NCI-H2227 (cell line): ENCODE results near the gene TANGO2.
"Not testable (repeated sequence)": the region's sequence is repeated elsewhere in the genome, so short reads cannot be mapped to it uniquely, and the experiment has no call there.

ENCODE experiments used
- DNase-seq: peaks from one replicate; lab custom pipeline; 2025; ENCODE audit not compliant: unreplicated experiment; lab: John Stamatoyannopoulos, UW

The TANGO2 gene

DNA sequence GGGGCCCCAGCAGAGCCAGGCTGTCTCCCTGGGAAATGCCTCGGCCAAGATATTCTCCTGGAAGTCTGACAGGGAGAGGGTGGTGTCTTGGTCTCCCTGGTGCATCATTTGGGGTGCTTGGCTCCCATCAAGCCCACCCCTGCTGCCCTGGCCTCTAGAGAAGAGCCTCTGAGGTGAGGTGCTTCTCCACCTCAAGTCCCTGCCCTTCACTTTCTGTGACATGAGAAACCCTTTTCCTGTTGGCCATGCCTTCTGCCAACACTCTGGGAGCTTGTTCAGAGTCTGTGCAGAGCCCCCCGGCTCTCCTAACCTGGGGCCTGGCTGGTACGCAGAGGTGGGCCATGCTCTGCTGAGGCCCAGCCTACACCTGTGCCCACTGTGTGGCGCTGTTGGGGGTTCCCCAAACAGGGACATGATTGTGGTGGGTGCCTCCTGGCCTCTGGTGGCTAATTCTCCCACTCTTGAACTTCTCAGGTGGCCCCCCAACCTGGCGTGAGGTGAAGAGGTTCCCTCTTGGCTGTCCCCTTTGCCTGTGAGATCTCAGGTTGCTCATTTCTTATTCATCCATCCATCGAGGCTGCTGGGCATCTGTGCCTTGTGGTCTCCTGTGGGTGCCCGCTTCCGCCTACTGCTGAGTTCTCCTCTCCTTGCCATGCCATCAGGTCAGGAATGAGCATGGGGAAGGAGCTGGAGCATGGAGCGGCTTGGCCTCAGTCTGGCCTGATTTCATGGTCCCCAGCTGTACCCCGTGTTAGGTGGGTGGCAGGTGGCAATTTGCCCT, 40.0 kb downstream of the TANGO2 start:
- no peak for DNase-seq

GRCh38 chr22:20061481-20061861, 40.6 kb downstream of the TANGO2 start:
- no peak for DNase-seq

- no peak for DNase-seq
Measured at GRCh38 chr22:20062043-20062765, 41.3 kb downstream of the TANGO2 start.

GRCh38 chr22:20062766-20063083, 41.8 kb downstream of the TANGO2 start:
- DNase-seq, result no peak

- DNase-seq, result no peak
Measured at GRCh38 chr22:20063271-20064139, 42.6 kb downstream of the TANGO2 start.

GRCh38 chr22:20064140-20064480, 43.2 kb downstream of the TANGO2 start:
- no peak for DNase-seq

GRCh38 chr22:20064545-20065262, 43.8 kb downstream of the TANGO2 start:
- DNase-seq, result no peak

GRCh38 chr22:20065896-20066616, 45.1 kb downstream of the TANGO2 start:
- DNase-seq, result no peak

DNA sequence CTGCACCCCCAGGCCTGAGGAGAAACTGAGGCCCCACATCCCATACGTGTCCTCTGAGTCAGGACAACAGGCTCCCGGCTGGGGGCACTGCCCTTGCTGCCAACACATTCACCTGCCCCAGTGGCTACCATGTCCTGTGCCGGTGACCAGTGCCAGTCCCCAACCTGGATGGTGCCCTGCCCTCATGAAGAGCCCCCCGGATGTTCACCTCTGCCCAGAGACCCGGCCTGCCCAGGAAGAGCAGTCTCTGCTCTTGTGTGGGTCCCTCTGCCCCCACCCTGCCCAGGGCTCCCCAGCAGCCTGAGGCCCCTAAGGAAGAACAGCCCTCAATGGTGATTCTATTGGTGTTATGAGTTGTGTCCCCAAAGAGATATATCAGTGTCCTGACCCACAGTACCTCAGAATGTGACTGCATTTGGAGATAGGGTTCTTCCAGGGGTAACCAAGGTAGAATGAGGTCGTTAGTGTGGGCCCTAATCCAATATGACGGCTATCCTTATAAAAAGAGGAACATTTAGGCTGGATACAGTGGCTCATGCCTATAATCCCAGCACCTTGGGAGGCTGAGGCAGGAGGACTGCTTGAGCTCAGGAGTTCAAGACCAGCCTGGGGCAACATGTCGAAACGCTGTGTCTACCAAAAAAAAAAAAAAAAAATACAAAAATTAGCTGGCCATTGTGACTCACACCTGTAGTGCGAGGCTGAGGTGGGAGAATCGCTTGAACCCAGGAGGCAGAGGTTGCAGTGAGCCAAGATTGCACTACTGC, 45.9 kb downstream of the TANGO2 start:
- DNase-seq, result no peak

DNA sequence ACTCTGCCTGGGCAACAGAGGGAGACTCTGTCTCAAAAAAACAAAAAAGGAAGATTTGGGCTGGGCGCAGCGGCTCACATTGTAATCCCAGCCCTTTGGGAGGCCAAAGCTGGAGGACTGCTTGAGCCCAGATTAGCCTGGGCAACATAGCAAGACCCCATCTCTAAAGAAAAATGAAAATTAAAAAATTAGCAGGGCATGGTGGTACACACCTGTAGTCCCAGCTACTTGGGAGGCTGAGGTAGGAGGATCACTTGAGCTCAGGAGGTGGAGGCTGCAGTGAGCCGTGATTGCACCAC, 46.4 kb downstream of the TANGO2 start:
- not testable (repeated sequence) for DNase-seq

- no peak for DNase-seq
Measured at GRCh38 chr22:20068640-20069039, 47.7 kb downstream of the TANGO2 start.

- DNase-seq, result no peak
Measured at GRCh38 chr22:20069331-20070042, 48.6 kb downstream of the TANGO2 start.

DNA sequence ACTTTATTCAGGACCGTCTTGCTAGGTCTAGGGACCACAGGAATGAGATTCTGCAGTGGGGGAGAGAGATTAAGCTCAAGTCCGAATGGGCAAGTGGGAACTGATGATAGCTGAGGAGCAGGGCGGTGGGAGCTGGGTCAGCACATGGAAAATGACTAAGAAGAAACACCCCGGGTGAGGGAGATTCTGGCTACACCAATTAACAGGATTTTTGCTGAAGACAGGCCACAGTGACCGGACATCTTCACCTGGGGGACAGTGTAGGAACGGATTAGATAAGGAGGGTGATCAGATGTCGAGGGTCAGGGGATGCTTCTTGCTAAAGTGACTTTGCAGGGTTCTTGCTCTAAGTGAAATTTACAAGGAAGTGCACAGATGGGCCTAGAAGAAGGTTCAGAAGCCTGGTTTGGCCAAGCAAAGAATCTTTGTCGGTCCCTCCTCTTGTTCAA, 50.6 kb downstream of the TANGO2 start:
- no peak for DNase-seq

GRCh38 chr22:20076627-20077172, 55.8 kb downstream of the TANGO2 start:
- no peak for DNase-seq

GRCh38 chr22:20079745-20080444, 59.0 kb downstream of the TANGO2 start, which contains the start of gene DGCR8:
TSS of gene DGCR8 (plus strand) at chr22:20080241. CDS start at chr22:20085964, 5,723 bp downstream.
- peak; percentile 99 for DNase-seq

DNA sequence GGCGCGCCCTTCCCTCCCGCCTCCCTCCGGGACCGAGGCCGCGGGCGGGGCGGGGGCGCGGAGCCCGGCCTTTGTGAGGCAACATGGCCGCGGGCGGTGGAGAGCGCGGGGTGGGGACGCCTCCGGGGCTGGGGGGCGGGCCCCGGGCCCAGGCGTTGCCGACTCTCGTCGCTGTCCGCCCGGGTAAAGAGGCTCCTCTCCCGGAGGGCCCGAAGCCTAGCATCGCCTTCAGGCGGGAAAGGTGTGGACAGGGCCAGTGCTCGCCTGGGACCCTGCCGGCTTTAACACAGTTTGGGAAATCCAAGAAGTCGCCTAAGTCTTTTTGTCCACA, 59.5 kb downstream of the TANGO2 start:
- DNase-seq, result peak; percentile 87

DNA sequence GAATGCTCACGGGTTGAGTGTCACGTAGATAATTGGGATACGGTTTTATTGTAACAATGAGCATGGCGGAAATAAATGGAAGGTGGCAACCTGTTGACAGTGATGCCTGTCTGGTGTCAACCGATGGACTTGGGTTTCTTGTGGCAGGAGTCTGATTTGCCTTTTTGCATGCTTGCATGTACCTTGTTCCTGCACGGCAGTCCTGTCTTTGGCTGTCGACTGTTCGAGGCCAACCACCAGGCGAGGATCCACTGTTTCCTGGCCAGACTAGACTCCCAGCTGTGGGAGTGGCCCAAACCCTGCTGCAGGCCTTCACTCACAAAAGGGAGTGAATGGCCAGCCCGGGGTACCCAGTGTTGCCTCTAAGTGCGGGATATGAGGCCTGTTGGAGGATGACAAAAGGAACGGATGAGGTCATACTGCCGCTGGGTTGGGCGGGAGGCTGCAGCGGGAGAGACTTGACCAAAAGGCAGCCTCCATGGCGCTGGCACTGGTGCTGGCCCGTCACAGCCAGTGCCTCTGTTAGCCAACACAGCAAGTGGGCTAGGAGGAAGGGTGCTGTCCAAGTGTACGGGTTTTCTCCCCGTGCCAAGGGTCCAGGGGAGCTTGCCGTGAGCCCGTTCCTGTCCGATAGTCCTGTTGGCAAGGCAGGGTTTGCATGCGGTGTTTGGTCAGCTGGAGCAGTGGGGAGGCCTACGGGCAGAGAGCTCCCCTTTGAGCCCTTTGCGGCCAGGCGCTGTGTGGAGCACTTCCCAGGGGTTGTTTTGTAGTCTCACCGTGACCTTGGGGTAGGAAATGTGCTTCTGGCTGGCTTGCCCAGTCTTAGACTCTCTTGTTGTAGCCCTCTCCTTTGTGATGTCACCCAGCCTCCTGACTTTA, 60.1 kb downstream of the TANGO2 start:
- peak; percentile 59 for DNase-seq
